KMS-11 (cell line): ENCODE data around the gene NDOR1.
A peak's percentile ranks its signal among the peaks of the same experiment; 100 is the strongest.

Experiments
- H2AFZ ChIP-seq: fragments of 200-600 bp; sonication (generic); 2 replicates; pipeline ENCODE4 v1.6.1; 2016; ENCODE audit warnings: antibody characterized with exemption, mixed run types, low read depth
- H3K27ac ChIP-seq: fragments of 200-600 bp; sonication (generic); 2 replicates; pipeline ENCODE4 v1.6.1; 2016; ENCODE audit warnings: mild to moderate bottlenecking, mixed run types
- H3K27me3 ChIP-seq: fragments of 200-600 bp; sonication (generic); 2 replicates; pipeline ENCODE4 v1.6.1; 2017; ENCODE audit warnings: mild to moderate bottlenecking, low read depth, mixed run types, moderate library complexity; ENCODE audit not compliant: insufficient read depth
- H3K36me3 ChIP-seq: fragments of 200-600 bp; sonication (generic); 2 replicates; pipeline ENCODE4 v1.6.1; 2017; ENCODE audit warnings: mild to moderate bottlenecking, mixed run types; ENCODE audit not compliant: insufficient read depth
- H3K4me1 ChIP-seq: fragments of 200-600 bp; sonication (generic); 2 replicates; pipeline ENCODE4 v1.6.1; 2016; ENCODE audit warnings: mild to moderate bottlenecking, low read depth, mixed run types; ENCODE audit not compliant: poor library complexity, severe bottlenecking
- H3K4me2 ChIP-seq: fragments of 200-600 bp; sonication (generic); 2 replicates; pipeline ENCODE4 v1.7.0; 2016; ENCODE audit warnings: mild to moderate bottlenecking, mixed run types
- H3K4me3 ChIP-seq: fragments of 200-600 bp; sonication (generic); IDR thresholded peaks from 2 replicates; pipeline ENCODE4 v1.6.1; 2017; ENCODE audit warnings: low read depth, low read length, mixed read lengths; ENCODE audit not compliant: insufficient read depth
- H3K79me2 ChIP-seq: fragments of 200-600 bp; sonication (generic); 2 replicates; pipeline ENCODE4 v1.6.1; 2016; ENCODE audit warnings: low read depth, mixed run types; ENCODE audit not compliant: insufficient read depth
- H3K9ac ChIP-seq: fragments of 200-600 bp; sonication (generic); 2 replicates; pipeline ENCODE4 v1.6.1; 2016; ENCODE audit warnings: mild to moderate bottlenecking, mixed run types
- H4K20me1 ChIP-seq: fragments of 200-600 bp; sonication (generic); 2 replicates; pipeline ENCODE4 v1.6.1; 2016; ENCODE audit warnings: mild to moderate bottlenecking, mixed run types; ENCODE audit not compliant: insufficient read depth
- TF ChIP-seq, protein P1 (sequence below): fragments of 200-600 bp; sonication (generic); conservative IDR thresholded peaks from 2 replicates; pipeline ENCODE4 v1.6.1; 2017; ENCODE audit warnings: low read depth, mild to moderate bottlenecking, antibody characterized with exemption, low read length, moderate library complexity, mixed read lengths

NDOR1 gene

DNA sequence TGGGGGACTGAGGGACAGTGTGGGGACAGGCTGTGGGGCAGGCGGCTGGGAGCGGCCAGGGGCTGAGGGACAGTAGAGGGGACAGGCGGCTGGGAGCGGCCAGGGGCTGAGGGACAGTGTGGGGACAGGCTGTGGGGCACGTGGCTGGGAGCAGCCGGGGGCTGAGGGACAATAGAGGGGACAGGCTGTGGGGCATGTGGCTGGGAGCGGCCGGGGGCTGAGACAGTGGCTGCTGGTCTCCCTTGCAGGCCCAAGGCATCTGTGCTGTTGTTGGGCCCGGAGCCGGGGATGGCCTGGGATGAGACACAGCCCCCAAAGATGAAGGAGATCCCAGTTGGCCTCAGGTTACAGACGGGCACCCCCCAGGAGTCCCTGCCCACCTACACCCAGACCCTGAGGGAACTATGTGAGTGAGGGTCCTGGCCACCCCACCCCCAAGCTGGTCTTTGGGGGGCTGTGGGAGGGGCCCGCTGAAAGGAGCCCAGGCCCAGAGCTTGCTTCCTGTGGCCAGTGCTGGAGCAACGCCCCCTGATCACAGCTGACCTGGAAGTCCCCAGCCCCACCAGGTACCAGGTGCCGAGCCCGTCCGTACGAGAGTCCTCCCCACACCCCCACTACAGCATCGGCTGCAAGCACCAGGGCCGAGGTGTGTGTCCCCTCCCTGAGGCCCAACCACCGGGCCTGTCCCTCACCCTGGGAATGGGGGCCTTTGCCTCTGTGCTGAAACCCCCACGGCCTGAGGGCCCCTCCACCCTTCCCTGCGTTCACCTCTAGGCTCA, 46.2 kb downstream of the NDOR1 start:
- no peaks in the 10 kb centered on the region for H4K20me1 ChIP-seq
- no peak overlapping the region for H3K4me3 ChIP-seq
- H3K27ac ChIP-seq: no peak overlapping the region
- peaks cover 15% of the 10 kb centered on the region for H3K4me1 ChIP-seq
- H3K9ac ChIP-seq: no peak overlapping the region
- H3K27me3 ChIP-seq: no peaks in the 10 kb centered on the region
- no peaks in the 10 kb centered on the region for H3K36me3 ChIP-seq
- no peak overlapping the region for H2AFZ ChIP-seq
- no peak overlapping the region for H3K4me2 ChIP-seq
- peaks cover 10% of the 10 kb centered on the region for H3K79me2 ChIP-seq
- TF ChIP-seq, protein P1, sequence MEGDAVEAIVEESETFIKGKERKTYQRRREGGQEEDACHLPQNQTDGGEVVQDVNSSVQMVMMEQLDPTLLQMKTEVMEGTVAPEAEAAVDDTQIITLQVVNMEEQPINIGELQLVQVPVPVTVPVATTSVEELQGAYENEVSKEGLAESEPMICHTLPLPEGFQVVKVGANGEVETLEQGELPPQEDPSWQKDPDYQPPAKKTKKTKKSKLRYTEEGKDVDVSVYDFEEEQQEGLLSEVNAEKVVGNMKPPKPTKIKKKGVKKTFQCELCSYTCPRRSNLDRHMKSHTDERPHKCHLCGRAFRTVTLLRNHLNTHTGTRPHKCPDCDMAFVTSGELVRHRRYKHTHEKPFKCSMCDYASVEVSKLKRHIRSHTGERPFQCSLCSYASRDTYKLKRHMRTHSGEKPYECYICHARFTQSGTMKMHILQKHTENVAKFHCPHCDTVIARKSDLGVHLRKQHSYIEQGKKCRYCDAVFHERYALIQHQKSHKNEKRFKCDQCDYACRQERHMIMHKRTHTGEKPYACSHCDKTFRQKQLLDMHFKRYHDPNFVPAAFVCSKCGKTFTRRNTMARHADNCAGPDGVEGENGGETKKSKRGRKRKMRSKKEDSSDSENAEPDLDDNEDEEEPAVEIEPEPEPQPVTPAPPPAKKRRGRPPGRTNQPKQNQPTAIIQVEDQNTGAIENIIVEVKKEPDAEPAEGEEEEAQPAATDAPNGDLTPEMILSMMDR: no peak

DNA sequence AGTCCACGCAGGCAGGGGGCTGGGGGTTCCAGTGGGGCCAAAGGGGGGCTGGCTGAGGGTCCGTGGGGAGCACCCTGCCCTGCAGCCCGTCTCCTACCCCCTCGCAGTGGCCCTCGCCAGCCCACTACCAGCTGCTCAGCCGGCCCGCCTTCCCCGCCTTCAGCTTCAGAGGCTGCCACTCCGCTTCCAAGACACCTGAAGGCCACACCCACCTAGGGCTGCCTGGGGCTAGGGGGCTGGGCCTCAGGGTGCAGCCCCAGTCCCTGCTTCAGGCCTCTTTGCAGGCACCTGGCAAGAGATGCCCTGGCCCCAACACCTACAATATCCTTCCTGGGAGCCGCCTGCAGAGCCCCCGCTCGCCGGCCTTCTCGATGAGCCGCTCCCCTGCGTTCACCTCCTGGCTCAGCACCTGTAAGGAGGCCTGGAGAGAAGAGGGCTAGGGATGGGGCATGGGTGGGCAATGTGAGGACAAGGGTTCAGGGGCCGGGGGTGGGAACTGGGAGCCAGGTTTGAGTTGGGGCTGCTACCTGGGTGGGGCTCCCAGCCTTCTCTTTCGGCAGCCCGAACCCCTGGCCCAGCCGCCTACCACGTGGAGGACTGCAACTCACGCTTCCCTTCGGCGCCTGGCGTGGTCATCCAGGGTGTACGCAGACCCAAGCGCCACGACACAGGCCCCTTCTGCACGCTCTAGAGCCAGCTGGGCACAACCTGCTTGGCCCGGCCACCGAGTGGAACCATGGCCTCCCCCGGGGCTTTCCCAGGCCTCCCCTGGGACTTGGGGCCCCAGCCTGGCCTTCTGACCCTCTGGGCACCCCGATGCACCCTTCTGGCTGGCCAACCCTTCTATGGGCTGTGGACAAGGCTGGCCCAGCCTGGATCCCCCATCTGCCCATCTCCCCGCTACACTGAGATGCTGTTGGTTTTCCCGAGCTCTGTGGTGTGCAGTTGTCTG, 47.3 kb downstream of the NDOR1 start:
- H3K36me3 ChIP-seq: no peaks in the 10 kb centered on the region
- H2AFZ ChIP-seq: no peak overlapping the region
- H3K27ac ChIP-seq: no peak overlapping the region
- H3K4me1 ChIP-seq: peaks cover 17% of the 10 kb centered on the region
- no peaks in the 10 kb centered on the region for H4K20me1 ChIP-seq
- H3K79me2 ChIP-seq: peaks cover 13% of the 10 kb centered on the region
- no peak overlapping the region for H3K4me3 ChIP-seq
- H3K9ac ChIP-seq: no peak overlapping the region
- H3K27me3 ChIP-seq: no peaks in the 10 kb centered on the region
- H3K4me2 ChIP-seq: no peak overlapping the region
- TF ChIP-seq, protein P1: no peak

DNA sequence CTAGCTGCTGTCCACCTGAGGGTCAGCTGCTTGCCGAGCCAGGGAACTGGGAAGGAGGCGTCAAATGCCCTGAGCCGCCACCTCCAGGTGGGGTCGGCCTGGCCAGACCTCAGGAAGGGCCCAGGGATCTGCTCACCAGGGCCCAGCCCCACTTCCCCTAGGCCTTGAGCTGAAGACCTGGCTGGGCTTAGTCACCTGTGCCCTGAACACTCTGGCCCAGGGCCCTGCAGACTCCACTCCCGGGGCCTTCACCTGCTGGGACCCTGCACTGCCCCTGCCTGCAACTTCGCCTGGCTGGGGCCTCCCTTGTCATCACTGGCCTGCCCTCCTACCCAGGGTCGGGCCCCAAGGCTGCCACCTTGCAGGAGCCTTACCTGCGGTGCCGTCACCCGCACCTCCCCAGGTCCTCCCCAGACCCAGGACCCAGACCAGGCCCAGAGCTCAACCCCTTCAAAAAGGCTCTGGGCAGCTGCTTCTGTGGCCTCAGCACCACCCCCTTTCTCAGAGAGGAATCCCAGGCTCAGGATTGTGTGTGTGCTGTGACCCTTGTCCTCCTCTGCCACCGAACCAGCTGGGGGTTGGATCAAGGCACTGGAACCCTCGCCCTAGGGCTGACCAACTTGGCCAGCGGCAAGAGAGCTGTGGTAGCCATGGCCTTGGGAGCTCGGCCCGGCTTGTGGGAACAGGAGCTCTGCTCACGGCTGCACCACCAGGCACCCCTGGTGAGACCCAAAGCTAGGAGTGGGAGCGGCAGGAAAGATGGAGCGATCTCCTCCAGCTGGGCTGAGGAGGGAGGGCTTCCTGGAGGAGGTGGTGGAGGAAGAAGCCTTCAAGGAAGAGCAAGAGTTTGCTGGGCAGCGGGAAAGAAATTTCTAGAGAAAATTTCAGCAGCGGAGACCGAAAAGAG, 48.5 kb downstream of the NDOR1 start:
- no peaks in the 10 kb centered on the region for H3K36me3 ChIP-seq
- H3K79me2 ChIP-seq: peaks cover 15% of the 10 kb centered on the region
- H3K4me2 ChIP-seq: peak overlapping the region; percentile 82
- H3K9ac ChIP-seq: no peak overlapping the region
- peaks cover 17% of the 10 kb centered on the region for H3K4me1 ChIP-seq
- peak overlapping the region; percentile 99 for H2AFZ ChIP-seq
- TF ChIP-seq, protein P1: no peak
- no peak overlapping the region for H3K4me3 ChIP-seq
- no peaks in the 10 kb centered on the region for H4K20me1 ChIP-seq
- no peaks in the 10 kb centered on the region for H3K27me3 ChIP-seq
- no peak overlapping the region for H3K27ac ChIP-seq
